GM20000 (cell line): Measurements from ENCODE around the gene H1-8.
"Not testable (repeated sequence)": the region's sequence is repeated elsewhere in the genome, so short reads cannot be mapped to it uniquely, and the experiment has no call there.

Experiments used
- DNase-seq: peaks from one replicate; pipeline ENCODE4 v3.0.0; 2012; ENCODE audit warnings: low spot score
- TF ChIP-seq, protein P1 (sequence below): IDR thresholded peaks from 2 replicates; pipeline ENCODE4 v1.5.1; 2012; ENCODE audit warnings: mild to moderate bottlenecking, control low read depth; ENCODE audit errors: extremely low read depth, missing control alignments

Gene H1-8

GRCh38 chr3:129543156-129543790 lies at the start of gene H1-8:
Gene H1-8, plus strand, starts transcription at chr3:129543175. Its CDS starts 44 bp downstream, at chr3:129543219.
- TF ChIP-seq, protein P1, sequence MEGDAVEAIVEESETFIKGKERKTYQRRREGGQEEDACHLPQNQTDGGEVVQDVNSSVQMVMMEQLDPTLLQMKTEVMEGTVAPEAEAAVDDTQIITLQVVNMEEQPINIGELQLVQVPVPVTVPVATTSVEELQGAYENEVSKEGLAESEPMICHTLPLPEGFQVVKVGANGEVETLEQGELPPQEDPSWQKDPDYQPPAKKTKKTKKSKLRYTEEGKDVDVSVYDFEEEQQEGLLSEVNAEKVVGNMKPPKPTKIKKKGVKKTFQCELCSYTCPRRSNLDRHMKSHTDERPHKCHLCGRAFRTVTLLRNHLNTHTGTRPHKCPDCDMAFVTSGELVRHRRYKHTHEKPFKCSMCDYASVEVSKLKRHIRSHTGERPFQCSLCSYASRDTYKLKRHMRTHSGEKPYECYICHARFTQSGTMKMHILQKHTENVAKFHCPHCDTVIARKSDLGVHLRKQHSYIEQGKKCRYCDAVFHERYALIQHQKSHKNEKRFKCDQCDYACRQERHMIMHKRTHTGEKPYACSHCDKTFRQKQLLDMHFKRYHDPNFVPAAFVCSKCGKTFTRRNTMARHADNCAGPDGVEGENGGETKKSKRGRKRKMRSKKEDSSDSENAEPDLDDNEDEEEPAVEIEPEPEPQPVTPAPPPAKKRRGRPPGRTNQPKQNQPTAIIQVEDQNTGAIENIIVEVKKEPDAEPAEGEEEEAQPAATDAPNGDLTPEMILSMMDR: no peak
- DNase-seq: no peak

- no peak for DNase-seq
- TF ChIP-seq, protein P1: no peak
Measured at GRCh38 chr3:129493206-129493605, 49.8 kb upstream of the H1-8 start.

- DNase-seq: not testable (repeated sequence)
Measured at GRCh38 chr3:129494499-129494898, 48.5 kb upstream of the H1-8 start.

DNA sequence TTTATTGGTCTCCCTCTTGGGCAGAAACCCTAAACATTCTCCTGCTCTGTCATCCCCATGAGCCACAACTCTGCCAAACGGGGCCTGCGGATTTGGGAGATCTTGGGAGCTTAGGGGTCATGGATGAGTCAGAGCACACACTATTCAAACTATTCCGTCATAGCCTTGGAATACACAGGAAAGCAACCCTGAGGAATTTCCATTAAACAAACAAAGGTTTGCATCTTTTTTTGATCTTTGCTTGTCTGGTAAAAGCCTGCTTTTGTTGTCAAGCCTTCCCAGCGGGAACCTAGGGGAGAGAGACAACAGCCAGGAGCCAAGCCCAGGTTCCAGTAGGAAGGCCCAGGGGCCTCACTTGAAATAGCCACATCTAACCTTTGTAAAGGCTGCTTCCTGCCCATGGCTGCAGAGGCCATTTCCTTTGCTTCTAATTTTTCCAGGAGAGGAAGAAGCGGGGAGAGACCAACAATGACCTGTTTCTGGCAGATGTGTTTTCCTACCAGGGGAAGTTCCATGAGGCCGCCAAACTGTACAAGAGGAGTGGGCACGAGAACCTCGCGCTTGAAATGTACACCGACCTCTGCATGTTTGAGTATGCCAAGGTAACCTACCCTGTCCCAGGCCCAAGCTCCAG lies 47.9 kb upstream of the H1-8 start:
- not testable (repeated sequence) for DNase-seq

DNA sequence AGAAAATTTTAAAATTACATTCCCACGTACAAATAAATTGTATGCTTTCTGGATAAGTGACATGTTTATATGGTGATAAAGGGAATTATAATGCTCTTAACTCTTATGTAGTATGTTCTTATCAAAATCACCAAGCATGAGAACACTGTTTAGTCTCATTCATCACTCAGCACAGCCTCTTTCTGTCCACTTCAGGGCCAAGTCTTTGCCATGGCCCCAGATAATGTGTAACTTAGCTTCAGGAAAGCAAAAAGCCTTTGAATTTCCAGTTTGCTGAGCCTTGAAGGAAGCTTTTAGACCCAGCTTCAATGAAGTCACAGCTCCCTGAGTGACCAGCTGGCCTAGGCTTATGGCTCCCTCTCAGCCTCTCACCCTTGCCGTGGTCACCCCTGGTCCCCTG lies 45.1 kb upstream of the H1-8 start:
- not testable (repeated sequence) for DNase-seq

GRCh38 chr3:129498603-129499488 lies 44.1 kb upstream of the H1-8 start:
- DNase-seq: not testable (repeated sequence)

DNA sequence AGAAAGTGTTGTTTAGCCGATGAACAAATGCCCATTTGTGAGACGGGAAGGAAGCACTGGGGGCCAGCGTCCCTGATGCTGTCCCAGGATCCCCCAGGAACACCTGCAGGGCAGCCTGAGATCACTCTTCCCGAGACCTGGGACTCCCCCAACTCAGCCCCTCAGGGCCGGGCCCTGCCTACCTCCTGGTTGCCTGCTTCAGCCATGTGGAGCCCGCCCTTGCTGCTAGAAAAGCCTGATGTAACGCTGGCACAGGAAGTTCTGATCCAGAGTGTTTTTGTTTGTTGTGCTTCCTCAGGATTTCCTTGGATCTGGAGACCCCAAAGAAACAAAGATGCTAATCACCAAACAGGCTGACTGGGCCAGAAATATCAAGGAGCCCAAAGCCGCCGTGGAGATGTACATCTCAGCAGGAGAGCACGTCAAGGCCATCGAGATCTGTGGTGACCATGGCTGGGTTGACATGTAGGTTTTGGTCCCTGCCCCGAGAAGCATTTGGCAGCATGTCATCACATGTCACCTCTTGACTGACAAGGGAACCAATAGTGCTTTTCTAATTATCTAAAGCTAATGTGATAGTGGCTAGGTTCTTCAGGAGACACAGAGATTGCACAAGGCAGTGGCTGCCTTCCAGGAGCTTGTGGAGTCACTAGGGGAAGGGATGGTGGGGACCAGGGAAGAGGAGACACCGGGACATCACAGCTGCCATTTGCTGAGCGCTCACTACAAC lies 43.2 kb upstream of the H1-8 start:
- not testable (repeated sequence) for DNase-seq

DNA sequence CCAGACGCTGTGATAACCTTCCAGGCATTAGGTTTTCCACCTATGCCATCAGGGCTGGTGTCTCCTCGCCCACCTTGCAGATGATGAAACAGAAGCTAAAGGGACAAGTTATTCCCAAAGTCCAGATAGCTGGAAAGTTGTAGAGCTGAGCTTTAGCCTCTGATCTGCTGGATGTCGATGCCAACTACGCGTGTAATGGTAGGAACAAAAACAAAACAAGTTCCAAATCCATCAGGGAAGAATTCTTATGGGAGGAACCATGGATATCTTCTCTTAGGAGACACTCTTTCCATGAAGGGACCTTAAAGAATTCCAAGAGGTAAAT lies 42.7 kb upstream of the H1-8 start:
- DNase-seq: no peak
- TF ChIP-seq, protein P1: no peak

DNA sequence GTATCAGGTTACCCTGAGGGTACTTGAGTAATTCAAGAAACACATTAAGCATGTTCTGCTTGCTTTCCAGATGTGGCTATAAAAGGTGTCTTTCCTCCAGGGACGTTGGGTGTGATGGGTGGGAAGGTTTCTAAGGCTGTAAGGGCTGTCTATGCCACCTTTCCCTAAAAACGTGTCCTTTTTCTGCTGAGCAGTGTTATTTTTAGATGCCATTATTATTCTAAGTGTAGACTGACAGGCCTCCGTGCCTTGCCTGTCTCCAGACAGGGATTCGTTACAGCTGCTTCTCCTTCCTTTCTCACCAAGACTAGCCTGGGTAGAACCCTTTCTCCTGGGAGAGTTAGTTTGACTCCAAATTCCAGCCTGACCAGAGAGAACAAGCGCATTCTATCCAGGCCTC lies 41.3 kb upstream of the H1-8 start:
- TF ChIP-seq, protein P1: no peak
- no peak for DNase-seq
